HG03066 (cell line): Measurements from ENCODE around the gene SYT6.

ENCODE experiments used
- ATAC-seq: cut with Tn5 transposase; IDR thresholded peaks from one replicate; pipeline ENCODE4 v1.9.1; 2021; ENCODE audit warnings: low read depth; ENCODE audit not compliant: unreplicated experiment

The SYT6 gene

GRCh38 chr1:114153261-114154145, at the start of gene SYT6:
SYT6 (minus strand) TSS chr1:114153869; CDS start chr1:114153772, 97 bp downstream.
- no peak for ATAC-seq

- no peak for ATAC-seq
Measured at GRCh38 chr1:114201486-114201885, 47.8 kb upstream of the SYT6 start.

GRCh38 chr1:114199017-114199594, 45.4 kb upstream of the SYT6 start:
- no peak for ATAC-seq

GRCh38 chr1:114196992-114197907, 43.6 kb upstream of the SYT6 start:
- no peak for ATAC-seq

- ATAC-seq = no peak
Measured at GRCh38 chr1:114195819-114196218, 42.1 kb upstream of the SYT6 start.

- ATAC-seq = no peak
Measured at GRCh38 chr1:114192328-114192727, 38.7 kb upstream of the SYT6 start.

- ATAC-seq = no peak
Measured at GRCh38 chr1:114189398-114189797, 35.7 kb upstream of the SYT6 start.

- no peak for ATAC-seq
Measured at GRCh38 chr1:114181356-114181755, 27.7 kb upstream of the SYT6 start.

GRCh38 chr1:114180742-114181141, 27.1 kb upstream of the SYT6 start:
- no peak for ATAC-seq

- ATAC-seq = no peak
Measured at GRCh38 chr1:114178936-114179335, 25.3 kb upstream of the SYT6 start.

GRCh38 chr1:114177282-114177681, 23.6 kb upstream of the SYT6 start:
- no peak for ATAC-seq

- no peak for ATAC-seq
Measured at GRCh38 chr1:114176366-114176765, 22.7 kb upstream of the SYT6 start.

- no peak for ATAC-seq
Measured at GRCh38 chr1:114173680-114174079, 20.0 kb upstream of the SYT6 start.

- no peak for ATAC-seq
Measured at GRCh38 chr1:114169509-114169908, 15.8 kb upstream of the SYT6 start.

- ATAC-seq = no peak
Measured at GRCh38 chr1:114167226-114167625, 13.6 kb upstream of the SYT6 start.

- no peak for ATAC-seq
Measured at GRCh38 chr1:114164840-114165543, 11.3 kb upstream of the SYT6 start.

- no peak for ATAC-seq
Measured at GRCh38 chr1:114159941-114160340, 6.3 kb upstream of the SYT6 start.

- ATAC-seq = no peak
Measured at GRCh38 chr1:114157275-114157660, 3.6 kb upstream of the SYT6 start.

- no peak for ATAC-seq
Measured at GRCh38 chr1:114156538-114157274, 3.0 kb upstream of the SYT6 start.

GRCh38 chr1:114155706-114156105, 2.0 kb upstream of the SYT6 start:
- no peak for ATAC-seq
